Prostate gland (tissue), 2 donors: ENCODE measurements around the gene APBA2.

Experiments
- CTCF ChIP-seq, 4 experiments: fragments of 200-600 bp in 2 of 4; fragments of 450-650 bp in 2 of 4; sonication (generic) in 2 of 4; IDR thresholded peaks; 1 replicate in 3 of 4; 2 replicates in 1 of 4; pipeline ENCODE4 v1.5.1; 2016 to 2019; ENCODE audit warnings: antibody characterized with exemption in 4 of 4, mild to moderate bottlenecking in 2 of 4, moderate library complexity in 2 of 4
- POLR2A ChIP-seq: fragments of 450-650 bp; IDR thresholded peaks from one replicate; pipeline ENCODE4 v1.6.1; 2016; ENCODE audit warnings: antibody characterized with exemption, mild to moderate bottlenecking
- POLR2AphosphoS5 ChIP-seq: sonication (generic); formaldehyde crosslinking; IDR thresholded peaks from one replicate; pipeline ENCODE4 v1.6.1; 2017; ENCODE audit warnings: antibody characterized with exemption

- TF ChIP-seq CTCF (IDR thresholded peaks at IDR 0.05) (no peak), POLR2A (no peak), POLR2AphosphoS5 (no peak)
Observed at GRCh38 chr15:28917791-28918140, 32.0 kb downstream of the APBA2 start.
